ENCODE measurements around the gene KLHL41. TPM values are rescaled to one million over a fixed set of nuclear protein-coding genes. Genes with fewer than 3 reads are reported as not detected.
"Not testable (repeated sequence)": the region's sequence is repeated elsewhere in the genome, so short reads cannot be mapped to it uniquely, and the experiment has no call there.

KLHL41 gene
- total and polyA plus RNA-seq, 3 donors from 2014 or later, result 1.7 to 11.7 (median 4.3) TPM

DNA sequence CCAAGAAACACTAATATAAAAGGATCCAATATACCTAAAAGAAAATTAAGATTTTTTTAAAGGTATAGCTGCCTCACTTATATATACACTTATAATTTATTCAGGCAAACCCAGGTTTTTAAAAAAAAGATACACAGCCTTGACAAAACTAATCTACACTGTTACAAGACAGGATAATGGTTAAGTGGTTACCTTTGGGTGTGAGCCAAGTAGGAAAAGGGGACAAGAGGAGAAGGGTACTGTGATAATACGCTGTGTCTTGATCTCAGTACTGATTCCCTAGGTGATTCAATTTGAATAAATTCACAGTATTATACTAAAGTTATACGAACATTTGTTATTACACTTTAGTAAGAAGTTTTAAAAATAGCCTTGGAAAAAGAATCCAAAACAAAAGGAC lies 30.6 kb downstream of the KLHL41 start:
- intact Hi-C loops (cut with DNase I; ENCODE audit: low total_unique reads), result no loop called here
- WGBS, 2 donors, result 65 to 85% methylated on average over 2 of the region's 2 CpGs
- H3K27me3 ChIP-seq, result no peaks in the 10 kb centered on the region

DNA sequence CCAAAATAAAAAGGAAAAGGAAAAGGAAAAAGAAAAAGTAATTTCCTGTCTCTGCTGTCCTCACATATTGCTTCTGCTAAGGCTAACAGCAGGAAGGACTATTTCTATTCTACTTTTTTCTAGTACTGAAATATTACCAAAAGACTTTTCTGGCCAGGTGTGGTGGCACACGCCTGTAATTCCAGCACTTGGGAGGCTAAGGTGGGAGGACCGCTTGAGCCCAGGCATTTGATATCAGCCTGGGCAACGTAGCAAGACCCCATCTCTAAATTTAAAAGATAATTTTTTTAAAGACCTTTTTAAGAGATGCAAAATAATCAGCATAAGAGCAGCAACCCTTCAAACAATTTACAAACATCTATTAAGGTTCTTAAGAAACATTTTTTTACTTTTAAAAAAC lies 32.9 kb downstream of the KLHL41 start:
- Histone ChIP-seq H3K27ac (no peak overlapping the region), H3K27me3 (no peaks in the 10 kb centered on the region), H3K36me3 (ENCODE audit: low read depth, missing control alignments) (no peaks in the 10 kb centered on the region), H3K4me3 (no peak overlapping the region), H3K9me3 (no peaks in the 10 kb centered on the region), H3K4me1 (no peaks in the 10 kb centered on the region)
- DNase-seq, result no peak
- WGBS, 2 donors, result 84 to 89% methylated on average over 3 of the region's 3 CpGs
- TF ChIP-seq, protein P1, sequence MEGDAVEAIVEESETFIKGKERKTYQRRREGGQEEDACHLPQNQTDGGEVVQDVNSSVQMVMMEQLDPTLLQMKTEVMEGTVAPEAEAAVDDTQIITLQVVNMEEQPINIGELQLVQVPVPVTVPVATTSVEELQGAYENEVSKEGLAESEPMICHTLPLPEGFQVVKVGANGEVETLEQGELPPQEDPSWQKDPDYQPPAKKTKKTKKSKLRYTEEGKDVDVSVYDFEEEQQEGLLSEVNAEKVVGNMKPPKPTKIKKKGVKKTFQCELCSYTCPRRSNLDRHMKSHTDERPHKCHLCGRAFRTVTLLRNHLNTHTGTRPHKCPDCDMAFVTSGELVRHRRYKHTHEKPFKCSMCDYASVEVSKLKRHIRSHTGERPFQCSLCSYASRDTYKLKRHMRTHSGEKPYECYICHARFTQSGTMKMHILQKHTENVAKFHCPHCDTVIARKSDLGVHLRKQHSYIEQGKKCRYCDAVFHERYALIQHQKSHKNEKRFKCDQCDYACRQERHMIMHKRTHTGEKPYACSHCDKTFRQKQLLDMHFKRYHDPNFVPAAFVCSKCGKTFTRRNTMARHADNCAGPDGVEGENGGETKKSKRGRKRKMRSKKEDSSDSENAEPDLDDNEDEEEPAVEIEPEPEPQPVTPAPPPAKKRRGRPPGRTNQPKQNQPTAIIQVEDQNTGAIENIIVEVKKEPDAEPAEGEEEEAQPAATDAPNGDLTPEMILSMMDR (IDR thresholded peaks at IDR 0.05), result no peak
- TF ChIP-seq POLR2A (IDR thresholded peaks at IDR 0.05), result no peak
- intact Hi-C loops (cut with DNase I; ENCODE audit: low total_unique reads), result no loop called here

More for the DNA sequence above, 30.6 kb downstream of the KLHL41 start:
- no peaks in the 10 kb centered on the region for H3K4me1 ChIP-seq
- no peak overlapping the region for H3K27ac ChIP-seq
- H3K9me3 ChIP-seq, result no peaks in the 10 kb centered on the region
- TF ChIP-seq POLR2A (IDR thresholded peaks at IDR 0.05), result no peak
- TF ChIP-seq, protein P1 (IDR thresholded peaks at IDR 0.05), result no peak
- H3K36me3 ChIP-seq (ENCODE audit: low read depth, missing control alignments), result no peaks in the 10 kb centered on the region
- no peak overlapping the region for H3K4me3 ChIP-seq
- DNase-seq, result no peak

DNA sequence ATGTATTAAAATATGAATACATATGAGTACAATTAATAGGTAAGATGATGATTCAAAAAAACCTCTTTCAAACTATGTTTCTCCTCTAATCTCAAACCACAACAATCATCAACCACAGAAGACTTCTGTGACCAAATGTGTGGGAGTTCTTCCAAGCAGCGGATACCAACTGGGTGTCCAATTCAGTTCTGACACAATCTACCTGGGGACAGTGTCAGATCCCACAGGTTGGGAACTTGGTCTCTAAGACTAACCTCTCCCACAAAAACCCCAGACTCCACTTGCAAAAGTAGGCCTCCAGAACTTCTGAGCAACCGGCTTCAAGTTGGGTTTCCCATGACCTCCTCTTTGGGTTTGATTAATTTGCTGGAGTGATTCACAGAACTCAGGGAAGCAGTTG lies 37.3 kb downstream of the KLHL41 start:
- no peak for DNase-seq
- H3K4me1 ChIP-seq, result no peaks in the 10 kb centered on the region
- WGBS, 2 donors, result 79 to 94% methylated on average over 2 of the region's 2 CpGs
- no peak overlapping the region for H3K27ac ChIP-seq
- intact Hi-C loops (cut with DNase I; ENCODE audit: low total_unique reads), result no loop called here
- no peaks in the 10 kb centered on the region for H3K36me3 ChIP-seq (ENCODE audit: low read depth, missing control alignments)
- H3K27me3 ChIP-seq, result no peaks in the 10 kb centered on the region
- TF ChIP-seq POLR2A (IDR thresholded peaks at IDR 0.05), result no peak
- TF ChIP-seq, protein P1 (IDR thresholded peaks at IDR 0.05), result no peak
- H3K9me3 ChIP-seq, result no peaks in the 10 kb centered on the region
- H3K4me3 ChIP-seq, result no peak overlapping the region

DNA sequence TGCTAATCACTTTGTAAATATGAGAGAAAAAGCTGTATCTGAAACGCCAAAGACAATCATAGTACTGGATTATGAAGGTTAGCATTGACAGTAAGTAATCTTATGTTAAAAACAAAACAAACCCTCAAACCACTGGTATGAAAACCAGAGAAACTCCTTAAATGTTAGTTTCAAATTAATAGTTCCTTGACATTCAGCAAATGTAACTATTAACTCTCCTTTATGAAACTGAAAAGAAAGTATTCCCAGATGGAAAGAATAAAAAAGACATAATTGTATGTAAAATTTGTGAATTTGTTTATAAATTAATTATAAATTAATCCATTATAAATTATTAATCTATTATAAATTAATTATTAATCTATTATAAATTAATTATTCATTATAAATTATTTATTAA lies 51.9 kb downstream of the KLHL41 start:
- H3K27me3 ChIP-seq, result no peaks in the 10 kb centered on the region
- intact Hi-C loops (cut with DNase I; ENCODE audit: low total_unique reads), result no loop called here
- no peak overlapping the region for H3K27ac ChIP-seq
- H3K9me3 ChIP-seq, result no peaks in the 10 kb centered on the region
- H3K4me3 ChIP-seq, result no peak overlapping the region
- no peak for TF ChIP-seq POLR2A (IDR thresholded peaks at IDR 0.05)
- TF ChIP-seq, protein P1 (IDR thresholded peaks at IDR 0.05), result no peak
- H3K4me1 ChIP-seq, result no peaks in the 10 kb centered on the region
- 86 to 92% methylated on average over 1 of the region's 1 CpG for WGBS, 2 donors
- H3K36me3 ChIP-seq (ENCODE audit: low read depth, missing control alignments), result no peaks in the 10 kb centered on the region
- no peak for DNase-seq

DNA sequence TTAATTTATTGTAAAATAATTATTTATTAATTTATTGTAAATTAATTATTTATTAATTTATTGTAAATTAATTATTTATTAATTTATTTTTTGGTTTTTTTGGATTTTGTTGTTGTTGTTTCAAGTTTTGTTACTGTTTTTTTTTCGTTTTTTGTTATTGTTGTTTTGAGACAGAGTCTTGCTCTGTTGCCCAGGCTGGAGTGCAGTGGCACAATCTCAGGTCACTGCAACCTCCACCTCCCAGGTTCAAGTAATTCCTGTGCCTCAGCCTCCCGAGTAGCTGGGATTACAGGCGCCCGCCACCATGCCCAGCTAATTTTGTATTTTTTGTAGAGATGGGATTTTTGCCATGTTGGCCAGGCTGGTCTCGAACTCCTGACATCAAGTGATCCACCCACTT lies 52.6 kb downstream of the KLHL41 start:
- H3K9me3 ChIP-seq; H3K36me3 ChIP-seq (ENCODE audit: low read depth, missing control alignments); H3K4me3 ChIP-seq; H3K27me3 ChIP-seq; H3K4me1 ChIP-seq; DNase-seq; intact Hi-C loops (cut with DNase I; ENCODE audit: low total_unique reads); H3K27ac ChIP-seq: not testable (repeated sequence)
- WGBS, 2 donors, result 96 to 99% methylated on average over 5 of the region's 5 CpGs
